Effector memory CD4-positive, alpha-beta T cell (primary cell): ENCODE data around the gene CACNA1C.

Experiments used
- DNase-seq, 3 donors: peaks; one replicate each; pipeline ENCODE4 v3.0.0-alpha.2; 2020
- H3K27ac ChIP-seq: 2 replicates; pipeline ENCODE4 v1.7.0; 2013; ENCODE audit warnings: mild to moderate bottlenecking, low read length, moderate library complexity; ENCODE audit not compliant: insufficient read depth, poor library complexity, severe bottlenecking
- H3K27me3 ChIP-seq: replicated peaks from 2 replicates; pipeline ENCODE4 v1.7.0; 2013; ENCODE audit warnings: mild to moderate bottlenecking, low read length; ENCODE audit not compliant: insufficient read depth, control insufficient read depth, poor library complexity, severe bottlenecking
- H3K36me3 ChIP-seq: 2 replicates; pipeline ENCODE4 v1.7.0; 2013; ENCODE audit warnings: mild to moderate bottlenecking, low read length, moderate library complexity; ENCODE audit not compliant: control insufficient read depth, insufficient read depth
- H3K4me1 ChIP-seq: 2 replicates; pipeline ENCODE4 v1.7.0; 2013; ENCODE audit warnings: low read length, mild to moderate bottlenecking; ENCODE audit not compliant: control insufficient read depth, insufficient read depth, poor library complexity, severe bottlenecking
- H3K4me3 ChIP-seq: 2 replicates; pipeline ENCODE4 v1.7.0; 2013; ENCODE audit warnings: low read length, low read depth, mild to moderate bottlenecking; ENCODE audit not compliant: insufficient read depth, poor library complexity, severe bottlenecking
- H3K9me3 ChIP-seq: 2 replicates; pipeline ENCODE4 v1.7.0; 2013; ENCODE audit warnings: mild to moderate bottlenecking, low read length, moderate library complexity; ENCODE audit not compliant: control insufficient read depth

CACNA1C gene

DNA sequence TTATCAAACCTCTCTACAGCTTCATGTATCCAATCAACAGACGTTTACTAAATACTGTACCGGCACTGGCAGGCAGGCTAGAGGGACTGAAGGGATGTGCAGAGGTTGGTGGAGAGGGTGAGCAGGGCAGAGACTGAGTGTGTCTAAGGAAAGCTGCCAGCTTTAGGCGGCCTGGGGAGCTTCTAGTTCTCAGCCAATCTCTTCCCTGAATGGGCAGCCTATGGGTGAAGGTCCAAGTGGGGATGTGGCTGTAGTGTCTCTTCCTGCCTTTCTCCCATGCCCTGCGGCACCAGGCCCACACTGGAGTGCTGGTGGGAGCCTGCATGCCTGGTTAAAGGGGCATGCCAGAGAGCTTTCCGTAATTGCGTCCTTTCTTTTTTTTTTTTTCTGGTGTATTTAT, 239.8 kb downstream of the CACNA1C start:
- Histone ChIP-seq H3K27ac (no peak overlapping the region), H3K4me1 (no peaks in the 10 kb centered on the region), H3K4me3 (no peak overlapping the region), H3K36me3 (no peaks in the 10 kb centered on the region), H3K9me3 (no peaks in the 10 kb centered on the region), H3K27me3 (no peaks in the 10 kb centered on the region)
- DNase-seq = no peak

- Histone ChIP-seq H3K36me3 (no peaks in the 10 kb centered on the region), H3K27me3 (no peaks in the 10 kb centered on the region), H3K9me3 (no peaks in the 10 kb centered on the region), H3K4me3 (no peak overlapping the region), H3K27ac (no peak overlapping the region), H3K4me1 (no peaks in the 10 kb centered on the region)
- no peak for DNase-seq
These were observed 242.1 kb downstream of the CACNA1C start for GRCh38 chr12:2294651-2295475.

DNA sequence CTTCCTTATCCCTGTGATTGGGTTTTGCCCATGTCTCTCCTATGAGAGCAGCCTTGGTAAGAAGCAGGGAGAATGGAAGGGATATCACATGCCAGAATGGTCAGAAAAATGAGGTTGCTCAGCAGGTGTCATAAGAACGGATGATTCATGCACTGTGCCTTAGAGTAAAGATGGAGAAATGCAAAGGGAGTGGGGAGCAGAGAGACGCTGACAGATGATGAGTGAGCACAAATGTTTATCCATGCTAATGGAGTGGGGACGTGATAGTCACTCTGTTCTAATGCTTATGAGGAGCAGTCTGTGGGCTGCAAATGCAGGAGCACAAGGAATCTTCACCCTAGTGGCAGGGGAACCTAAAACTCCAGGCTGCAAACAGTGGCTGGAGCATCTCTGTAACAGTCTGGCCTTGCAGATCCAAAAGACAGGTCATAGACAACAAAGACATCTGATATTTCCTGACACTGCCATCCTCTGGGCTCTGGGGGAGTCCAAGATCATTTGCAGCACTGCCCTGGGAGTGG, 243.2 kb downstream of the CACNA1C start:
- Histone ChIP-seq H3K27ac (no peak overlapping the region), H3K9me3 (no peaks in the 10 kb centered on the region), H3K4me1 (no peaks in the 10 kb centered on the region), H3K27me3 (no peaks in the 10 kb centered on the region), H3K36me3 (no peaks in the 10 kb centered on the region), H3K4me3 (no peak overlapping the region)
- DNase-seq = no peak

DNA sequence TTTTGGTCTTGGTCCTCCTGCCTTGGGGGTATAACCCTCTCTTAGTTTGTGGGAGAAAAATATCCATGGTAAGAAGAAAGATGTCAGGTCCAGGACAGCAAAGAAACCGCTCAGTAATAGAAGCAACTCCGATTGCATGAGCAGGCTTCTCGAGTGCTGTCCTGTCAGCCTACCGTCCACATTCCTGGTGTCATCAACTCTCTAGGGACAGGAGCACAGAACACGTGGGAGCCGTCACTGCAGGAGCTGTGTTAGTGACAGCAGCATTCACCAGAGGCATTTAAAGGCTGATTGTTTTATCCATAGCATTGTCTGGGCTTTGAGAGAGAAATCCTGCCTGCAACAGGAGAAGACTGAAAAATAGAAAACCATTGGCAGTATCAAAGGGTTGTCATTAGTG, 244.2 kb downstream of the CACNA1C start:
- no peak overlapping the region for H3K27ac ChIP-seq
- H3K4me3 ChIP-seq = no peak overlapping the region
- no peaks in the 10 kb centered on the region for H3K4me1 ChIP-seq
- no peaks in the 10 kb centered on the region for H3K36me3 ChIP-seq
- H3K9me3 ChIP-seq = no peaks in the 10 kb centered on the region
- no peak for DNase-seq
- no peaks in the 10 kb centered on the region for H3K27me3 ChIP-seq

GRCh38 chr12:2297658-2298057, 244.9 kb downstream of the CACNA1C start:
- Histone ChIP-seq H3K4me1 (no peaks in the 10 kb centered on the region), H3K9me3 (no peaks in the 10 kb centered on the region), H3K4me3 (no peak overlapping the region), H3K36me3 (no peaks in the 10 kb centered on the region), H3K27me3 (no peaks in the 10 kb centered on the region), H3K27ac (no peak overlapping the region)
- no peak for DNase-seq

DNA sequence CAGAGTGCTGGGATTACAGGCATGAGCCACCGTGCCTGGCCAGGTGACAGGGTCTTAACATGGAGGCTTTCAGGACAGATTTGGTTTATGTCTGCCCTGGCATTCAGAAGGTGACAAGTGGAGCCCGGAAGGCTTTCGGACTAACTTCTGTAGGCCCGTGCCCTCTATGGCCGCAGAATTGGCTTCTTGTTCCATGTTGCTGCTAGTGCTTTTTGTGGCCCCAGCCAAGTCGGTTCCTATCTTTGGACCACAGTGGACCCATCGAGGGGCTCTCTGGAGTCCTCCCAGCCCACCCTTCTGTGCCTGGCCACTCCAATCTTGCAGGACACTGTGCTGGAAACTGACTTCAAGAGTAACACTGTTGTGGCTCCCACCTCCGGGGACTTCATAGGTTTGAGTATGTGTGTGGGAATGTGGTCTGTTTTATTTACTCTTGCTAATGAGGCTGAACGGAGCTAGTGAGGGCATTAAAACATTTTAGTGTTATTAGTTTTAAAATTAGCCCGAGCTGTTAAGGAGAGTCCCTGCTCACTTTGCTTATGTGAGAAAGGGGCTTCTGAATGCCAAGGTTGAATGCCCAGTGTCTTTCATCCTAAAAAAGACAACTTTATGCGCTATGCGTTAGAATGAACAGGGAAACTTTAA, 245.9 kb downstream of the CACNA1C start:
- Histone ChIP-seq H3K27ac (no peak overlapping the region), H3K27me3 (no peaks in the 10 kb centered on the region), H3K9me3 (no peaks in the 10 kb centered on the region), H3K4me3 (no peak overlapping the region), H3K4me1 (no peaks in the 10 kb centered on the region), H3K36me3 (no peaks in the 10 kb centered on the region)
- no peak for DNase-seq

GRCh38 chr12:2299206-2299605, 246.4 kb downstream of the CACNA1C start:
- no peak for DNase-seq
- no peaks in the 10 kb centered on the region for H3K9me3 ChIP-seq
- H3K27me3 ChIP-seq = no peaks in the 10 kb centered on the region
- no peaks in the 10 kb centered on the region for H3K36me3 ChIP-seq
- H3K4me3 ChIP-seq = no peak overlapping the region
- no peak overlapping the region for H3K27ac ChIP-seq
- no peaks in the 10 kb centered on the region for H3K4me1 ChIP-seq

- H3K4me1 ChIP-seq = no peaks in the 10 kb centered on the region
- H3K27ac ChIP-seq = no peak overlapping the region
- no peaks in the 10 kb centered on the region for H3K36me3 ChIP-seq
- no peaks in the 10 kb centered on the region for H3K9me3 ChIP-seq
- H3K4me3 ChIP-seq = no peak overlapping the region
- no peak for DNase-seq
- no peaks in the 10 kb centered on the region for H3K27me3 ChIP-seq
These were observed 247.4 kb downstream of the CACNA1C start for GRCh38 chr12:2300168-2300567.

DNA sequence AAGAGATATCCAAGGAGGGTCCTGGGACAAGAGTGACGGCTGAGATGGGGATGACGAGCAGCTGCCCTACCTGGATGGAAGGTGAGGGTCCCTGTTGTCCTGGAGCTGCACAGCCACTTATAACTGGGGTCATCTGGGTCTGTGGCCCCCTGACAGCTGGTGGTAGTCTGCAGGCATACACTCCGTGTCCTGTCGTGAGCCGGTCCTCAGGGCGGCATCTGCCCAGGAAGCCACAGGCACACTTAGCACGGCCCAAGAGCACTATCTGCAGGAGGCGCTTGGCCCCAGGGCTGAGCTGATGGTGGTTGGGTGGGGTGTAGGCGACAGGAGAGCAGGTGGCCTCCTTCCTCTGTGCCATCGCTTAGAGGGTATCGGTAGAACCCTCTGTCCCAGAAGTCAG, 248.1 kb downstream of the CACNA1C start:
- no peaks in the 10 kb centered on the region for H3K36me3 ChIP-seq
- no peaks in the 10 kb centered on the region for H3K9me3 ChIP-seq
- DNase-seq = no peak
- no peak overlapping the region for H3K27ac ChIP-seq
- H3K4me1 ChIP-seq = no peaks in the 10 kb centered on the region
- H3K4me3 ChIP-seq = no peak overlapping the region
- no peaks in the 10 kb centered on the region for H3K27me3 ChIP-seq
